GM18498 (cell line): Measurements from ENCODE around the gene PRDM8.
A peak's percentile ranks its signal among the peaks of the same experiment; 100 is the strongest.

ENCODE experiments used
- ATAC-seq: cut with Tn5 transposase; IDR thresholded peaks from one replicate; pipeline ENCODE4 v1.9.1; 2021; ENCODE audit warnings: mild to moderate bottlenecking, moderate library complexity; ENCODE audit not compliant: unreplicated experiment

PRDM8 gene

DNA sequence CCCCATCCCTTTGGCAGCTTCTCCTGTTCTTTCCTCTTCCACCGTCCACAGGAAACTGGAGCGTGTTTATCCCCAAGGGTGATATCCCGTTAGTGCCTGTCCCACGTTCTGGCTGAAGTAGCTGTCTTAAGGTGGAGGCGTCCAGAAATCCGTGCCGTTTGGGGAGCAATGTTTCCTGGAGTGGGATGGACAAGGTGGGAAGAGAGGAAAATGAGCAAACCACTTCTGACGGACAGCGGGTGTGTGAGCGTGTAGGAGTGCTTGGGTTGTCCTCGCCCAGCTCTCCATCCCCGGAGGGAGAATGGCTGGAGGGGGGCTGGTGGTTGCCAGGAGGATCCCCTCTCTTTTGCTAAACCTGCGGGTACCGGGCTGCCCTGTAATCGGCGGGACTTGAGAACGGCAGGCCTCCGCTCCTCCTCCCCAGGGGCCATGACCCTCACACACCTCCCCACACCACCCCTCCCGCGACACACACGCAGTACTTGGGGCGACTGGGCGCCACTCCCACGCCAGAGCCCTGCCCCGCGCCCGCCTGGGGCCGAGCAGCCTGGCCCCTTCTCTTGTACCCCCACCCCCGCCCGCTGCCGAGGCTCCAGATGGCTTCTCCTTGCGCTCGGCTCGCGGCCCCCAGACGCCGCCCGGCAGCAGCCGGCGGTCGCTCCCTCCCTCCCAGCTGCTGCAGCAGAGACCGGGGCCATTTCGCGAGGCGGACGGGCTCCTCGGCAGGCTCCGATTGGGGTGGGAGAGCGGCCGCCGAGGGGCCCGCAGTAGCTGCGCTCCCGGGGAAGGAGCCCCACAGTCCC, 13.9 kb upstream of the PRDM8 start:
- ATAC-seq = peak; percentile 58

DNA sequence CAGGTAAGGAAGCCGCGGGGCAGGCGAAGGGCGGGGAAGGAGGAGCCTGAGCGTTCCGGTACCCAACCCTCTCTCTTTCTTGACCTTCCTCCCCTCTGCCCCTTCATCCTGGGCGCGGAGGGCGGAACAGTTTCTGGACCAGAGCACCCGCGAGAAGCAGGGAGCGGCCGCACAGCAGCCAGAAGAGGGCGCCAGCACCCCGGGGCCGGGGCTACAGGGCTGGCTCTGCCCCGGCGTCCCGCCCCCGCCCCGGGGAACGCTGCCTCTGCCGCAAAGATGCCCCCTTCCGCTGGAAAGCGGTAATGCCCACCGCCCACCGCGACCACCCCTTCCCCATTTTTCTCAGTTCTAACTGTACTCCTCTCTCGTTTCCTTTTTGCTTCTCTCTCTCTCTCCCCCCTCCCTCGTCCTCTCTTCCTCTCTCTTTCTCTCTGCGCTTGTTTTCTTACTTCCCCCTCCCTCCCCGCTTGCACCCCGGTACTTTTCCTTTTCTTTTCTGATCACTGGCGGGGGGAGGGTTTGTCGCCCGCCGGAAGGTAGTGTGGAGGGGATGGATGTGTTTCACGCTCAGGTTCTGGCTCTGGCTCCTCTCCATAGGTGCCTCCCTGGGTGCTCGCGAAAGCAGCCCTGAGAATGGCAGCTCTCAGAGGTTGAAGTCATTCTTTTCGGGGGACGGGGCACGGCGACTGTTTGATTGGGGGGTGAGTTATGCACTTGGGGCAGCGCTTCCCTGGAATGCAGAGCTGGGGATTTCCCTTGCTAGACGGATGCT, 13.1 kb upstream of the PRDM8 start:
- ATAC-seq = peak; percentile 95

DNA sequence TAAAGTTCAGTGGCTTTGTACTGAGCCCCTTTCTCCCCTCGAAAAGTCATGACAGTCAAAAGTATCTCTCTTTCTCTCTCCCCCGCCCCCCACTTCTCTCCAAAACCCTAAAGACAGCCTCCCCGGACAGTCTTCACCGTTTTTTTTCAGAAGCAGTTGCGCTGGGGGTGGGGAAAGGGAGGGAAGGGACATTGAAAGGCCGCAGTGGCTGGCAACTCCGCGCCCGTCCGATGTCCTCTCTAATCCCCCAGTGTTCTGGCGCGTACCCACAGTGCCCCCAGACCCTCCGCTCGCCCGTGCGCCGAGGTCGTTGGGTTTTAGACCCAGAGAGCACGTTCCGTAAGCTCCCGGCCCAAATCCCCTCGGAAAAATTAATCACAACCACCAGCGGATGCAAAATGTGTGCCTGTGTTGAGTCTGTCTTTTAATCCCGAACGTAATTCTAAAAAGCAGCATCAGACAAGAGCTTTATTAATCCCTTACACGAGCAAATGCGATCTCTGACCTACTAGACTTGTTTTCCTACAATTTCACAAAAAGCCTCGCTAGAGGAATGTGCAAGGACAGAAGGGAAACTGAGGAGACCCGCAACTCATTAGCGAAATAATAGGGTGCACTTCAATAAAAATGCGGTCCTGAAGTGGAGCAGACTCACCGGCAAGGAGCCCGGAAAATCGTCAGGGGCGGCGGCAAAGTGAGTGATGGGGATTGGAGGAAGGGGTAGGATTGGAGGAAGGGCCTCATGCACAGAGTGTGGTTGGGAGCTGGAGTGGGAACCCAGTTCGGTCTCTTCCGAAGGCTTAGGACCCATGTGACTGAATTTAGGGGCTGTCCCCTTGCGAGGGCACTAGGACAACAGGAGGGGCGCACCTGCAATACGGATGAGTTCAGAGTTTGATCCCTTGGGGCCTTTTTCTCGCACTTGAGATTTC, 12.2 kb upstream of the PRDM8 start:
- ATAC-seq = no peak

DNA sequence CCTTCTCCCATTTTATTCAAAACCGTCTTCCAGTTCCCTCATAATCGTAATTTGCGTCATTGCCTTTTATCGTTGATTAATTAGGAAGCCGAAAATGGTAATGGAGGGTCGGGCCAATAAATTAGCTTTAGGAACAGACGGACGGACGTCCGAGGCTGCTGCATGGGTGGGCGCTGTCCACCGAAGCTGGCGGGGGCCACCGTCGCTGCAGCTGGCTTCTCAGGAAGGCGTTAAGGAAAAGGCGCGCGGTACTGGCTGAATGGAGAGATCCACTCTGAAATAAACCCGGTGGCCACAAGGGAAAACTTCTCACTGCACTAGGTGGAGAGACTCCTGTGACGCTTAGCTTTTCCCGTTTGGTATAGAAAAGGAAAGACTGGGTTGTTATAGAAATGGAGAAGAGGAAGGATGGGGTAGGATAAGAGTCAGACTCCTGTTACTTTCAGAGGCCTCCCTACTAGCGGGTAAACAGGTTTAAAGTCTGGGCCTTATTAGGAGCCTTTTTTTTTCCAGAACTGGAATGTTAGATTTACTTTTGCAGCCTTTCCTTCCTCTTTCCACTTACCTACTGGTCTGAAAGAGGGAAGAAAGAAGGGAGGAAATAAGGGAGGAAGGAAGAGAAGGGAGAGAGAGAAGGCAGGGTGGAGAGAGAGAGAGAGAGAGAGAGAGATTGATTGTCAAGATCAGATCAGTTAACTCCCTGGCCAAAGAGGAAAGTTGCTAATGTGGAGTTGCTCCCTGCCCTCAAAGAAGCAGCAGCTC, 11.3 kb upstream of the PRDM8 start:
- no peak for ATAC-seq

DNA sequence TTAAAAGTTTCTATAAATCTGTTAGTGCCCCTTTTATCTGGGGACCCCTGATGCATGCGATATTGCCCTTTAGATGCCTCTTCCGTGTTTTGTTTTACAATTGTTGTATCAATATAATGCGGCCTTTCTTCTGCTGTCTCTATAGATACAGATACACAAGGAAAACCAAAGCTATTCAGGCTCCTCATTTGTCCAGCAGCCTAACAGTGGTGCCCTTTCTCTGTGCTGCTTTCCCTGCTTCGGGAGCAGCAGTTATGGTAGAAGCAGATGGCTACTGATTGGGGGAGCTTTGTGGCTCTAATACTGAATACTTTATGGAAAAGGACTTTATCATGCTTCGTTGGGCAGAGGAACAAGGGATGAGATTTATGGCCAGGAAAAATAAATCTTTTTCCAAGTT, 10.6 kb upstream of the PRDM8 start:
- no peak for ATAC-seq

DNA sequence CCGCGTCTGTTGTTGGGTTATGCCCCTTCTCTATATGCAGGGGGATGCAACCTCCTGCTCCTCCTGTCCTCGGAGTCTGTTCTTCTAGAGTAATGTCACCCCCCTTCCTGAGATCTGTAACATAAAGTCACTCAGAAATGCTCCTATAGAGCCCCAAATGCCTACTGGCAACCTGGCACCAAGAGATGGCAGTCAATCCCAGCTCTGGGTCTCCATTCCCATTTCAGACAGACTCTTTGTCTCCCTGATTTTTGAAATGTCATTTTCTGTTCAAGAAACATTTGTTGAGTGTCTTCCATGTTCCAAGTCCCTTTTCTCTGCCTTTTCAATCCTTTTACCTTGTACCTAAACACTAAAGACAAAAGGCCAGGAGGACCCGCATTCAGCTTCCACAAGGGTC, 9.6 kb upstream of the PRDM8 start:
- ATAC-seq = no peak

DNA sequence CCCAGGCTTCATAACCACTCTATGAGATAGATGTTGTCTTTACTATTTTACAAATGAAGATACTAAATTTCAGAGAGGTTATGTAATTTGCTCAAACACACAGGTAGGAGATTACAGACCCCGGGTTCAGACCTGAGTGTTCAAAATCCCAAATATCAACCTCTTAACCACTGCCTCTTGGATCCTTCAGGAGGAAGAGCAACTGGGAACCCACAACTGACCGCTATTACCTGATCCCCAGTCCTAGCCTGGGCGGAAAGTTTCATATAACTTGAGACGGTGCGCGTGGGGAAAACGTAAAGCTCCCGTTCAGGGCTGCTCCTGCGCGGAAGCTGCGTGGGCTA, 8.9 kb upstream of the PRDM8 start:
- no peak for ATAC-seq

DNA sequence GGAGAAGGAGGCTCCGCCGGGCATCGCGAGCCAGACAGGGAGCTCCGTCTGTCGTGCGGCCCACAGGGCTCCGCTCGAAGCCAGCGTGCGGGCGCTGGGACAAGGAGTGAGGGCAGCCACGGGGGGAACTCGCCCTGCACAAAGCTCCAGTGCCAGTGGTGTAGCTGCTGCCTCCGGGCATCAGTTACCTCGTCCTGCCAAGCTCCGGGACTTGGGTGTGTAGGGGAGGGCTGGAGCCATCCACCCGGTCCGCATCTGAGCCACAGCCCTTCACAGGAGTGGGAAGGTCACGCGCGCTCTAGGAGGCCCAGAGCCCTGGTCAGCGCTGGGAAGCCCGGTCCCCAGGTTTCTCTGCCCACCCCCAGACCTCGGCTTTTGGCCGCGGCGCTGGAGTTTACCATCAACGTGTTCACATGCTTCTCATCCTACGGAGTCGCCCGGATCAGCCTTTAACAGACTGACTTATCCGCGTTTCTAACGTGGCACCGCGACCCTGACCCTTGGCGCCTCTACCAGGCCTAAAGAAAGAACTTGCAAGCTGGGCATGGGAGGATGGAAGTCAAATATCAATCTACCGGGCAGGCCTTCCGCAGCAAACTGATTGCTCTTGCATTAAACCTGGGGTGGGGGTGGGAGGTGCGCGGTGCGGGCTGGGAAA, 8.4 kb upstream of the PRDM8 start:
- no peak for ATAC-seq

DNA sequence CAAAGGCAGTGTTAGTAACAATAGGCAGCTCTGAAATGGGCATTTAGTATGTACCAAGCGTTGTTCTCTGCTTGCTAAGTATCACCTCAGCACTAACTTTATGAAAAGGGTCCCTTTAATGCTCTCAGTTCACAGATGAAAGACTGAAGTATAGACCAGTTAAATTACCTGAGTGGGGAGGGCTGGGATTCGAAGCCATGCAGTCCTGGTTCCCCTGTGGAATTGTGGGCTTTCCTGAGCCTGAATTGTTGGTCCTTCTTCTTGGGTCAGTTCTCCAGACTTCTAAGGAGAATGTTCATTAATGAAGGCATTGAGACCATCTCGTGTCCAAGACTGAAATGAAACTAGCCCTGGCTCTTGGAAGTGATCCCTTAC, 7.7 kb upstream of the PRDM8 start:
- no peak for ATAC-seq

DNA sequence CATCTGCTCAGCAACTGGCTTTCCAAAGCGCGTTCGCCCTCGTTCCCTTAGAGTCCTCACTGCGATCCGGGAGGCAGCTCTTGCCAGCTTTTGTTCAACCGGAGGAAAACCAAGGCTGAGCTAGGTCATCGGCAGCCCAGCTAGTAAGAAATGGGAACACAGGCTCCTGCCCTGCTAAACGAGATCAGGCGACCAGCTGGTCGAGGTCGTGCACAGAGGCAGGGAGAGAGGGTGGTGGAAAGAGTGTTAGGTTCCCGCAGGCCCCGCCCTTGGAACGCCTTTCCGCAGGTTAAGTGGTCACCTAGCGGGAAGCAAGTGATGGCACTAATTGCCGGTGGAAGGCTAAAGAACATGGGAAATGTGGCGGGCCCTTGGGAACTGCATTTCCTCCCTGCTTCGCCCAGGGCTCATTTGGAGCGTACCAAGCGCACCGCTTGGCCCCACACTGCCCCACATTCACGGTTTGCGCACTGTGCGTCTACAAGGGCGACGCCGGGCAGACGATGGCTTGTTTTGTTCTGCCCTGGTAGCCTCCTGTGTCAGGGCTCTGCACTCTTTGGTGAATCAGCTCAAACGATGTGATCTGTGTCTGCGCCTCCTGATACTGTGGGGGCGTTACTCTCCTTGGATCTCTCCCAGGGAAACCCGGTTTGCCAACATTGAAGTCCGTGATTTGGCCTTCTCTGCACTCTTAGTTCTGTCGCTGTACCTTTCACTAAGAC, 7.2 kb upstream of the PRDM8 start:
- ATAC-seq = no peak

DNA sequence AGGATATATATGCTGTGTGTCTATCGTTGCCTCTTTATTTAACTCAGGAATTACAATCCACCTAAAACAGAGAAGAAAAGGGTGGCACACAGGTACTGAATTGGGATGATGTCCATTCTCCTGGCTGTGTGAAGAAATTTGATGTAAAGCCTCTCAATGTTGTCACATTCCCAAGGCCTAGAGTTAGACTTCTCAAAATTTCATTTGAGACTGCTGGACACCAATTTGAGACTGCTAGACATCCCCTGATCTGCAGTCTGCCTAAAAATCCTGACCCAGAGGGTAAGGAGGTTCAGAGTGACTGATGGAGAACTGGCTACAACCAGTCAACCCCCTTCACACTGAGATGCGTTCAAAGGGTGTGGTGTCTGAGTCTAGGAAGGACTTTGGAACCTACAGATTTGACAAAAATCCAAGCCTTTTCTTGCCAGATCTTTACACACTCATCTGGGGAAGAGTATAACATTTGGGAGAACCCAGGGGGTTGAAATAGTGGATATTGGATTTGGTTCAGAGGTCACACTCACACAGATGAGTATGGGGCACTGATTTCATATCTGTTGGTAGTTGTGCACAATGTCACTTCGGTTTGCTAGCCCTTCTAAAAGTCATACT, 4.9 kb upstream of the PRDM8 start:
- ATAC-seq = no peak

DNA sequence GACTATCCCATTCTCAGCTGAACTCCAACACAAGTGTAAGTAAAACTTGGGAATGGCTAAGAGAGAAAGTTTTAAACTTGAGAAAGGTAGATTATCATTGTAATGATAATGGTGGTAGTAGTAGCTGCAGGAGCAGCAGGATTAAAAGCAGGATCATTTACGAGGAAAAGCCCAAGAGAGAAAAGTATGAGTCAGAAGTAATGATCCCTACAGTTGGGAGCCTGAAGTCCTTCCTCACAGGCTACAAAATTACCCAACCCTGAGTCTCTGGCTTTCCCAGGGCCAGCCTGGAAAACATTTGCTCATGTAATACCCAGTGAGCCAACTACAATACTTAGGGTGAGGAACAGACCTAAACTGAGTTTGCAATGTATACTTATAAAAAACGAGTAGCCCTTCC, 4.4 kb upstream of the PRDM8 start:
- no peak for ATAC-seq

DNA sequence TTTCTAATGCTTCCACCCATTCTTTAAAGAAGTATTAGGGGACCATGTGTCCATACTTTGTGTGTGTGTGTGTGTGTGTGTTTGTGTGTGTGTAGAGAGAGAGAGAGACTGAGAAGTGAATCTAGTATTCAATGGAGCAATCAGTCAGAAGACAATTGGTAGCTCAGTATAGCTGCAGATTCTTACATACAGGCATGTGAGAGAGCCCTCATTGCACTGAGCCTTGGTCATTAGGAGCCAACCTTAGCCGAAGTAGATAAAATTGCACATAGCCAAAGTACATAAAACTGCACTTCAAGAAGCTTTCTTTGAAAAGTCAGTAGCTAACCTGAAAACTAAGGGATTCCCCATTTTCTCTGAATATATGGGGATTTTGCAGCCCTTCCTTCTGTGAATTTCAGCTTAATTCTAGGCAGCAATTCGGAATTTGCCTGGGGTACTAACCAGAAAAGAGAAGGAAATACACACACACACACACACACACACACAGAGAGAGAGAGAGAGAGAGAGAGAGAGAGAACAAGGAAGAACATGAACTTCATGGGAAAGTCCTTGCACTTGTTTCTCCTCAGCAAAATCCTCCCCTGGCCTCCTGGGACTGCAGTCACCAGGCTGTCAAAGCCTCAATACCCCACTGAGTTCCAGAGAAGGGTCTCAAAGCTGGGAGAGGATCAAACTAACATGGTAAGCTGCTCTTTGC, 1.7 kb upstream of the PRDM8 start:
- no peak for ATAC-seq

DNA sequence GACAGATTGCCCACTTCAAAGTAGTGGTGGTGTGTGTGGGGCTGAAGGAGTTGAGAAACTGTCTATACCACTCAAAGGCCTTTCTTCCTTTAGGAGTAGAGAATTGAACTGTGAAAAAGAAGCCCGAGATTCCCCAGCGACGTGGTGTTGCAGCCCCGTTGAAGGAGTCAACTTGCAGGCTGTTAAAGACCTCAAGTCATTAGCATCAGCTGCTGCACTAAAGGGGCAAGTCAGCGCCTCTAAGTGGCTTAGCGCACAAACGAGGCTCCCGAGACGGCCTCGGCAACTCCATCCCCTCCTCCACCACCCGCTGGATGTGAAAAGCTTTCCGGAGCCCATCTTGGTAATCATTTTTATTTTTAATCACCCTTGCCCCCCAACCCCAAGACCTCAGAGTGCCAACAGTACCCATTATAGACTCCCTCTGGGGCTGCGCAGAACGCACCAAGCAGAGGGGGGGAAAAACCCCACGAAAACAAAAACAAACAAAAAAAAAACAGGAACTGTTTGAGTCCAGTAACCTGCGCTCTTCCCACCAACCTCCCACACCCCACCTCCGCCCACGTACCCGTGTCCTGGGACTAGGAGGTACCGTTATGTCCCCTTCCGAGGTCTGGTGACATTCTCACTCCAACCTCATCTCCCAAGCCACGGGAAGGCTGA, 913 bp upstream of the PRDM8 start:
- no peak for ATAC-seq

DNA sequence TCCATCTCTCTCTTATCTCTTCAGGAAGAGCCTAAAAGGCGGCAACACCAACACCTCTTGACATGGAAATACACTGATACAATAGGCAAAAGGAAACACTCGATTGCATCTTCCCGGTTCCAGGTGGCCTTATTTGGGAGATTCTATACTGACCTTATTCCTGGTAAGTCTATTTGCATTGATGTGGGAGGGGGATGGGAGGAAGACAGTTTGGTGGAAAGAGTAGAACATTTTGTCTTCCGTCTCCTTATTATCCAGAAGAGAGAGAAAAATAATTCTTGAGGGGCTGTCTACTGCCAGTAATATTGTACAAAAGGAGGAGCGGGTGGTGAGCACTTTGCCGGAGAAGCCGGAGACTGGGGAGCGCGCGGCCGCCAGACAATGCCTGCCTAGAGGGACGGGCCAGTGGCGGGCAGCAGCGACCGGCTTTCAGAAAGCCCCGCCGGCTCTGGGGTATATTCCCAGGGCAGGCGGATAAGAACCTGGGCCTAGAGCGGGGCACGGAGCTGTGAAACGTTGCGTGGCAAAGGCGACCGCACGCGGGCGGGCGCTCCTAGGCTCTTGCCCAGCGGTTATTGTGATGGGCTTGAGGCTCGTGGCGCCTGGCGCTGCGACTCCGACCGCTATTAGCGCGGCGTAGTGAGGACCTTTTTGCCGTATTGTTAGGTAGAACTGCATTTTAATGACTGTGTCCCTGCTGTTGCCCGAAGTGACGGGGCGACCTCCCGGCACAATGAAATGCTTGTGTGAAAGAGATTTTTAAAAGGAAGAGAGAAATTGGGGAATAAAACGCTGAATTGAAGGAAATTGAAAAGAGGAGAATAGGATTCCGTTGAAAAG, 518 bp downstream of the PRDM8 start:
- no peak for ATAC-seq

DNA sequence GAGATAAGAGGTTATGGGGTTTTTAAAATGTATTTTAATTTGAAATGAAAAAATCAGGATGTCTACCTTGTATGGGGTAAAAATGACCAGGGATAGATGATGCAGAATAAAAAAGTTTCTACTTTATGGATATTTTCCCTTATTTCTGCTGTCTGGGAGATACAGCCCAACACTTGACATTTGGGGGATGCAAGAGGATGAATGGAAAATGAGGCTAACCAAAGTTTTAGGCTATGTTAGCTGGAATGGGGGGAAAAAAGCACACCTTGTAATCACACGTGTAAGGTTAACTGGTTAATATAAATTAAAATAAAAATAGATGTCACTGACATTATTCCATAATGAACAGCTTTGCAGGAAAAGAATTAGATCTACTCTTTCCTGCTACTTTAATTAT, 1.1 kb downstream of the PRDM8 start:
- no peak for ATAC-seq

DNA sequence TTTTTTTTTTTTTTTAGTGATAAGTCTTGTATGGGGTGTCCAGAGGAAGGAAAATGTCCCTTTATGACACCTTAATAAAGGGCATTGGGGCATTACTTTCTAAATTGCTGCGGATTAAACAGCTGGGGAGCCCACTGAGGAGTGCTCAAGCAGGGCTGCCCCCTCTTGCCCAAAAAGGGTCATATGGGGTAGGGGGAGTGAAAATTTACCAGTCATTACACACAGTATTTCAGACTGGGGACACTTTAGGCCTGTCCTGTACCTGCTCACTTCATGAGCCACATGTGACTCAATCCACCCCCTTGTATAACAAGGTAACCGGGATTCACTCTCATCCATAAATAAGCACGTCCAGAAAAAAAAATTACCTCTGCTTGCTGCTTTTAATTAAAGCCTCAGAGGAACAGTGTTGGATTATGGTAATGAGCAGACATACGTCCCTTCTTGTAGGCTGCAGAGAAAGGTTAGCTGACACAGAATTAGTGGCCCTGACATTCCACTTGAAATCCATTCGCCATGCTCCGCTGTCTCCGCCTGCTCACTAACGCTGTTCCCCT, 1.8 kb downstream of the PRDM8 start:
- no peak for ATAC-seq
